ENCODE data around the gene ENDOV. TPM values are rescaled to one million over a fixed set of nuclear protein-coding genes. Genes with fewer than 3 reads are reported as not detected.

ENDOV gene
- total RNA-seq, 2 experiments from 2014 or later, result 10.1 to 12.0 TPM

DNA sequence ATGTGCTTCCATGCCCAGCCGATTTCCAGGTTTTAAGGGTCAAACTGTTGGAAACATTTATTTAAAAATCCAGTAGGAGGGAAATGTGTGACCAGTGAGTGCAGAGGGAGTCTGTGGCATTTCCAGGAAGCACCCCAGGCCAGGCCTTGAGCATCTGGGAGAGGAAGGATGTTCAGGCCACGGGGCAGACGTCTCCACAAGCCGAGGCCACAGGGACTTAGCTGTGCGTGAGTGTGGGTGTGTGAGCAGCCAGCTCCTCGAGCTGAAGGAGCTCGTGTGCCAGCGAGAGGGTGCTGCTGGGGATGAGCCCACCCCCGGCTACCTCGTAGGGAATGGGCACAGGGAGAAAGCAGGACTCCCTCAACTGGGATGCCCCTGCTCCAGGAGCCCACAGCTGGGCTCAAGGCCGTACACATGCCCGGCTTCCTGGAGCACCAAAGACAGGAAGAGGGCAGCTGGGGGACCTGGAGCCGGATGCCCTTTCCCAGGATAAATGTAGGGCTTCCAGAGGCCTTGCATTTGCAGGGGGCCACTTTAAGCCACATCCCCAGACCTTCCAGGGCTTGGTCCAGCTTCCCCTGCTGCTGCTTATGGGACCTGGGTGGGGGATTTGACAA lies 48.9 kb downstream of the ENDOV start:
- intact Hi-C loops (cut with DNase I, micrococcal nuclease), result no loop called here
- Histone ChIP-seq H3K36me3 (ENCODE audit: insufficient read depth, low read length) (no peaks in the 10 kb centered on the region), H3K4me3 (ENCODE audit: low read length) (no peak overlapping the region), H3K27me3 (ENCODE audit: control insufficient read depth in 1 of 2, insufficient read depth in 2 of 2, low read length in 2 of 2) (peaks cover 27 to 35% of the 10 kb centered on the region in 2 experiments), H3K4me1 (ENCODE audit: insufficient read depth, low read length) (no peaks in the 10 kb centered on the region), H3K9me3 (ENCODE audit: control insufficient read depth in 1 of 2, insufficient read depth in 1 of 2, low read length in 2 of 2) (peaks cover 0 to 13% of the 10 kb centered on the region in 2 experiments), H3K27ac (ENCODE audit: low read depth in 1 of 2, low read length in 2 of 2) (no peak overlapping the region)
- Mint-ChIP-seq H3K9me3 (no peaks in the 10 kb centered on the region), H3K27ac (no peak overlapping the region), H3K4me3 (no peak overlapping the region), H3K27me3 (peaks cover 55% of the 10 kb centered on the region), H3K36me3 (ENCODE audit: low read depth) (no peaks in the 10 kb centered on the region), H3K4me1 (ENCODE audit: low read depth) (no peaks in the 10 kb centered on the region)
- POLR2A ChIA-PET, result interaction anchor here (2.7 kb wide), 1 partner anchor 9 kb away, joined by 13 read pairs; no protein-coding TSS in a partner anchor
- DNase-seq, result no peak
- CTCF ChIA-PET, result no interaction called here
- ATAC-seq (ENCODE audit: poor library complexity), result no peak
- TF ChIP-seq CTCF (IDR thresholded peaks at IDR 0.05), result no peak

GRCh38 chr17:80464486-80464885 lies 49.5 kb downstream of the ENDOV start:
- Histone ChIP-seq H3K4me3 (ENCODE audit: low read length) (no peak overlapping the region), H3K27ac (ENCODE audit: low read depth in 1 of 2, low read length in 2 of 2) (no peak overlapping the region), H3K27me3 (ENCODE audit: control insufficient read depth in 1 of 2, insufficient read depth in 2 of 2, low read length in 2 of 2) (peaks cover 23 to 41% of the 10 kb centered on the region in 2 experiments), H3K4me1 (ENCODE audit: insufficient read depth, low read length) (no peaks in the 10 kb centered on the region), H3K9me3 (ENCODE audit: control insufficient read depth in 1 of 2, insufficient read depth in 1 of 2, low read length in 2 of 2) (peaks cover 0 to 18% of the 10 kb centered on the region in 2 experiments), H3K36me3 (ENCODE audit: insufficient read depth, low read length) (no peaks in the 10 kb centered on the region)
- DNase-seq, result no peak
- ATAC-seq (ENCODE audit: poor library complexity), result no peak
- Mint-ChIP-seq H3K4me3 (no peak overlapping the region), H3K36me3 (ENCODE audit: low read depth) (no peaks in the 10 kb centered on the region), H3K27me3 (peaks cover 53% of the 10 kb centered on the region), H3K4me1 (ENCODE audit: low read depth) (no peaks in the 10 kb centered on the region), H3K27ac (no peak overlapping the region), H3K9me3 (no peaks in the 10 kb centered on the region)
- intact Hi-C loops (cut with DNase I, micrococcal nuclease), result no loop called here
- POLR2A ChIA-PET, result interaction anchor here (2.7 kb wide), 1 partner anchor 10 kb away, joined by 13 read pairs; no protein-coding TSS in a partner anchor
- no peak for TF ChIP-seq CTCF (IDR thresholded peaks at IDR 0.05)
- CTCF ChIA-PET, result no interaction called here

GRCh38 chr17:80465327-80465974 lies 50.5 kb downstream of the ENDOV start:
- Histone ChIP-seq H3K4me1 (ENCODE audit: insufficient read depth, low read length) (no peaks in the 10 kb centered on the region), H3K36me3 (ENCODE audit: insufficient read depth, low read length) (no peaks in the 10 kb centered on the region), H3K27me3 (ENCODE audit: control insufficient read depth in 1 of 2, insufficient read depth in 2 of 2, low read length in 2 of 2) (peaks cover 23 to 47% of the 10 kb centered on the region in 2 experiments), H3K4me3 (ENCODE audit: low read length) (no peak overlapping the region), H3K27ac (ENCODE audit: low read depth in 1 of 2, low read length in 2 of 2) (no peak overlapping the region), H3K9me3 (ENCODE audit: control insufficient read depth in 1 of 2, insufficient read depth in 1 of 2, low read length in 2 of 2) (peaks cover 0 to 18% of the 10 kb centered on the region in 2 experiments)
- POLR2A ChIA-PET, result interaction anchor here (2.7 kb wide), 1 partner anchor 11 kb away, joined by 13 read pairs; no protein-coding TSS in a partner anchor
- Mint-ChIP-seq H3K27ac (no peak overlapping the region), H3K36me3 (ENCODE audit: low read depth) (no peaks in the 10 kb centered on the region), H3K9me3 (no peaks in the 10 kb centered on the region), H3K4me3 (no peak overlapping the region), H3K27me3 (peaks cover 50% of the 10 kb centered on the region), H3K4me1 (ENCODE audit: low read depth) (no peaks in the 10 kb centered on the region)
- intact Hi-C loops (cut with DNase I, micrococcal nuclease), result no loop called here
- ATAC-seq (ENCODE audit: poor library complexity), result no peak
- no peak for DNase-seq
- CTCF ChIA-PET, result no interaction called here
- no peak for TF ChIP-seq CTCF (IDR thresholded peaks at IDR 0.05)

Data from CD4-positive, alpha-beta T cell (primary cell).